ENCODE data around the gene PPP1R1A.

GRCh38 chr12:54588890-54589267, 420 bp upstream of the PPP1R1A start:
- TF ChIP-seq CTCF (IDR thresholded peaks at IDR 0.05) = no peak
- TF ChIP-seq EZH2phosphoT487 (IDR thresholded peaks at IDR 0.05) = no peak

All from neural progenitor cell (in vitro differentiated cells).